ENCODE results near the gene LRRC18. TPM values are rescaled to one million over a fixed set of nuclear protein-coding genes. Genes with fewer than 3 reads are reported as not detected.

Gene LRRC18
- total and polyA plus RNA-seq, 2 donors (not counting 3 experiments of a cell fraction or from before 2014, with no cell fraction given) = not detected

DNA sequence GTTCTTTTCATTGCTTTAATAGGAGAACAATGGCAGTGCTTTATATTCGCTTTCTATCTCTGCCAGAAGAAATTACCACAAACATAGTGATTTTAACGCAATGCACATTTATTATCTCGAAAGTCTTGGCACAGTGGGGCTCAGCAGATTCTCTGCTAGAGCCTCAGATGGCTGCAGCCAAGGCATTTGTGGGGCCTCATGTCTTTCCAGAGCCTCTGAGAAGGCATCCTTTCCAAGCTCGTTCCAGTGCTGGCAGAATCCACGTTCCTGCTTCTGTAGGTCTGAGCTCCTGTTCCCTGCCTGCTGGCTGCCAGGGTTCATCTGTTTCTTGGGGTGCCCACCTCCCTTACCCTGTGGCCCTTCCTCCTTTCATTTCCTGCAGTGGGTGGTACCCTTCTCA lies 60.2 kb downstream of the LRRC18 start:
- FAIRE-seq = no peak
- CTCF ChIA-PET = no interaction called here
- no TSS peak for BruUV-seq (replicated peaks)

More for the DNA sequence above, 60.2 kb downstream of the LRRC18 start:
- no peak overlapping the region for H2AFZ ChIP-seq (ENCODE audit: low read depth, low read length)
- H3K36me3 ChIP-seq (ENCODE audit: control insufficient read depth in 2 of 2, extremely low read depth in 1 of 2, insufficient read depth in 2 of 2, low read length in 2 of 2) = no peaks in the 10 kb centered on the region
- no peaks in the 10 kb centered on the region for H3K9me3 ChIP-seq (replicated peaks; ENCODE audit: control insufficient read depth, insufficient read depth, low read length)
- H3K4me2 ChIP-seq (ENCODE audit: insufficient read depth, low read length) = no peak overlapping the region
- dilution Hi-C loops (cut with MboI; ENCODE audit: extremely low pct_ligation_motif_present, low sequenced_read_pairs) (no loop called here), intact Hi-C loops (cut with micrococcal nuclease) (no loop called here)
- no peak for DNase-seq (ENCODE audit: low read depth, low spot score)
- no peak overlapping the region for H3K9ac ChIP-seq (replicated peaks; ENCODE audit: extremely low read depth, insufficient read depth, low read length)
- no peak overlapping the region for H3K27ac ChIP-seq (ENCODE audit: insufficient read depth, low read depth, low read length)
- no peaks in the 10 kb centered on the region for H3K4me1 ChIP-seq (ENCODE audit: control insufficient read depth, extremely low read depth, insufficient read depth, low read length)
- H3K27me3 ChIP-seq (ENCODE audit: control insufficient read depth in 2 of 2, insufficient read depth in 2 of 2, low read length in 2 of 2) = no peaks in the 10 kb centered on the region
- no peaks in the 10 kb centered on the region for H4K20me1 ChIP-seq (replicated peaks; ENCODE audit: control insufficient read depth, extremely low read depth, insufficient read depth, low read length)
- H3K79me2 ChIP-seq (ENCODE audit: control insufficient read depth, insufficient read depth, low read length) = no peaks in the 10 kb centered on the region
- POLR2A ChIA-PET = no interaction called here
- H3K4me3 ChIP-seq (replicated peaks in 1 of 3; ENCODE audit: insufficient read depth in 1 of 3, low read depth in 1 of 3, low read length in 3 of 3) = no peak overlapping the region
- TF ChIP-seq POLR2A (IDR thresholded peaks at IDR 0.05; ENCODE audit: low read depth, low read length) = no peak
- no peak for TF ChIP-seq MYC (IDR thresholded peaks at IDR 0.05; ENCODE audit: low read depth, low read length)
- no peak for TF ChIP-seq JUN (IDR thresholded peaks at IDR 0.05; ENCODE audit: borderline replicate concordance, insufficient read depth, insufficient read length, low read depth)
- TF ChIP-seq FOS (IDR thresholded peaks at IDR 0.05; ENCODE audit: borderline replicate concordance, insufficient read depth, low read length) = no peak
- no peak for TF ChIP-seq POLR2AphosphoS5 (IDR thresholded peaks at IDR 0.05; ENCODE audit: insufficient read depth, low read depth, low read length)
- TF ChIP-seq, protein P1, sequence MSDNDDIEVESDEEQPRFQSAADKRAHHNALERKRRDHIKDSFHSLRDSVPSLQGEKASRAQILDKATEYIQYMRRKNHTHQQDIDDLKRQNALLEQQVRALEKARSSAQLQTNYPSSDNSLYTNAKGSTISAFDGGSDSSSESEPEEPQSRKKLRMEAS (IDR thresholded peaks at IDR 0.05; ENCODE audit: insufficient read depth, insufficient read length) = no peak
- TF ChIP-seq GATA2 (IDR thresholded peaks at IDR 0.05; ENCODE audit: insufficient read depth, insufficient read length, low read depth, low read length) = no peak
- TF ChIP-seq, protein P2, sequence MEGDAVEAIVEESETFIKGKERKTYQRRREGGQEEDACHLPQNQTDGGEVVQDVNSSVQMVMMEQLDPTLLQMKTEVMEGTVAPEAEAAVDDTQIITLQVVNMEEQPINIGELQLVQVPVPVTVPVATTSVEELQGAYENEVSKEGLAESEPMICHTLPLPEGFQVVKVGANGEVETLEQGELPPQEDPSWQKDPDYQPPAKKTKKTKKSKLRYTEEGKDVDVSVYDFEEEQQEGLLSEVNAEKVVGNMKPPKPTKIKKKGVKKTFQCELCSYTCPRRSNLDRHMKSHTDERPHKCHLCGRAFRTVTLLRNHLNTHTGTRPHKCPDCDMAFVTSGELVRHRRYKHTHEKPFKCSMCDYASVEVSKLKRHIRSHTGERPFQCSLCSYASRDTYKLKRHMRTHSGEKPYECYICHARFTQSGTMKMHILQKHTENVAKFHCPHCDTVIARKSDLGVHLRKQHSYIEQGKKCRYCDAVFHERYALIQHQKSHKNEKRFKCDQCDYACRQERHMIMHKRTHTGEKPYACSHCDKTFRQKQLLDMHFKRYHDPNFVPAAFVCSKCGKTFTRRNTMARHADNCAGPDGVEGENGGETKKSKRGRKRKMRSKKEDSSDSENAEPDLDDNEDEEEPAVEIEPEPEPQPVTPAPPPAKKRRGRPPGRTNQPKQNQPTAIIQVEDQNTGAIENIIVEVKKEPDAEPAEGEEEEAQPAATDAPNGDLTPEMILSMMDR (IDR thresholded peaks at IDR 0.05; ENCODE audit: extremely low read depth in 1 of 2, insufficient read depth in 1 of 2, low read depth in 1 of 2, low read length in 2 of 2) = no peak
- TF ChIP-seq EZH2 (IDR thresholded peaks at IDR 0.05; ENCODE audit: borderline replicate concordance, low read depth, low read length, severe bottlenecking) = no peak
- H3K9me1 ChIP-seq (replicated peaks; ENCODE audit: control insufficient read depth, extremely low read depth, insufficient read depth, low read length) = no peaks in the 10 kb centered on the region
